HG03060 (cell line): Measurements from ENCODE around the gene ATP1A2.

Source experiments
- ATAC-seq: cut with Tn5 transposase; IDR thresholded peaks from one replicate; pipeline ENCODE4 v1.9.1; 2021; ENCODE audit warnings: low read depth, moderate number of reproducible peaks; ENCODE audit not compliant: unreplicated experiment

Gene ATP1A2

DNA sequence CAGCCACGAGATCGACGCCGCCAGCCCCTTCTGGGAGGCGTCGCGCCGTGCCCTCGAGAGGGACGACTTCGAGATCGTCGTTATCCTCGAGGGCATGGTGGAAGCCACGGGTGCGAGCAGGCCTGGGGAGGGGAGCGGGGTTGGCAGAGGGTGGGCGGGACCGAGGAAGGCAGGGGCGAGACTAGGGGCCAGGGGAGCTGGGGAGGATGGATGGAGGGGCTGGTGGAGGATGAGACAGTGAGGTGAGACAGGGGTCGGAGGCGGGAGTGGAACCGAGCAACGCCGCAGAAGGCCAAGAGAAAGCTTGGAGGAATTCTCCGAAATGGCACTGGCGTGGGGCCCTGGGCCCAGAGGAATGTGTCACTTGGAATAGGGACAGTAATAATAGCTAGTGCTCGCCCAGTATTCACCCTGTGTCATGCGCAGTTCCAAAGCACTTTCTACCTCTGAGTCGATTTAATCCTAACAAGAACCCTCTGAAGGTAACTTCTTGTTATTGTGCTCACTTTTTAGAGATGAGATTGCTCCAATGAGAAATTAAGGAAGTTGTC lies 30.7 kb upstream of the ATP1A2 start:
- no peak for ATAC-seq

DNA sequence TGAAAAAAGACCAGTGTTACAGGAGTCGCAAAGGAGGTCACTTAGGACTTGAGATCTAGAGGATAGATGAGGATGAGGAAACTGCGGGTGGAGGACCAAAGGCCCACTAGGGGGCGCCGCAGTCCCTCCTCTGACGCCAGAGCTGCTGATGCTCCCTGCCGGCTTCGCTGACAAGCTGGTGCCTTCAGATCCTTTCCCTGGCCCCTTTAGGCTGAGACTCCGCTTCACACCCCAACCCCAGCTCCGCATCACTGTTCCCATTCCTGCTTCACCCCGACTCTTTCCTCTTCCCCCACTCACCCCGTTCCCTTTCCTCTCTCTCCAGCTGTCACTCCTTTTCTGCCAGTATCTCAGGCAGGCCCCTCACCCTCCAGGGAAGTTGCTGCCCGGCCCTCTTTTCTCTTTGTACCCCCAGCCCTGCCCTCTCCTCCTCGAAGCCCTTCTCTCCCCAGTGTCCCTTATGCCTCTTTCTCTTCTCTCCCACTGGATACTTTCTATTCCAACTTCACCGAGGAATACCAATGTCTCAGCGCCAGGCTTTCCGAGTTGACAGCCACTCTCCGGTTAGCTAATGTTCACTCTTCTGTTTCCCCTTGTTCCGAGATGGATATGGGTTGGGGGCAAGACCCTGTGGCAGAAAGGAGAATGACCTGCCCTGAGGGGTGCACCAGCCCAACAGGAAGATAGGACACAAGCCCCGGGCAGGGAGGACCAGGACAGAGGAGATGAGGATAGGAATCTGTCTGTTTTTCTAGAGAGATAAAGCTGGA lies 29.7 kb upstream of the ATP1A2 start:
- no peak for ATAC-seq

DNA sequence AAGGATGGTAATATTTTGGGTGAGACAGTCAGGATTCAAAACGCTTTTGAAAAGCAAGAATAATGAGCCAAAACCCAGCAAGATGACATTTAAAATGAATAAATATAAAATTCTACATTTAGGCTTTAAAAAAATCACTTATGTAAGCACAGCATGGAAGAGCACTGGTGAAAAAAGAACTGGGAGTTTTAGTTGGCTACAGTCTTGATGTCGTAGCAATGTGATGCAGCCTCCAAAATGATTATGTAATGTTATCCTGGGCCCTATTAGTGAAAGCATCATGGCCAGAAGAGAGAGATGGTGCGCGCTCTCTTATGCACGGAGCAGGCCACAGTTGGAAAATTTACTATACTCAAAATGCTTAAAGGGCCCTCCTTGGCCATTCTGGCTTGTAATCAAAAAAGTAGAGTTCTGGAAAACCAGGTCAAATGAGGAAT lies 29.1 kb upstream of the ATP1A2 start:
- no peak for ATAC-seq

DNA sequence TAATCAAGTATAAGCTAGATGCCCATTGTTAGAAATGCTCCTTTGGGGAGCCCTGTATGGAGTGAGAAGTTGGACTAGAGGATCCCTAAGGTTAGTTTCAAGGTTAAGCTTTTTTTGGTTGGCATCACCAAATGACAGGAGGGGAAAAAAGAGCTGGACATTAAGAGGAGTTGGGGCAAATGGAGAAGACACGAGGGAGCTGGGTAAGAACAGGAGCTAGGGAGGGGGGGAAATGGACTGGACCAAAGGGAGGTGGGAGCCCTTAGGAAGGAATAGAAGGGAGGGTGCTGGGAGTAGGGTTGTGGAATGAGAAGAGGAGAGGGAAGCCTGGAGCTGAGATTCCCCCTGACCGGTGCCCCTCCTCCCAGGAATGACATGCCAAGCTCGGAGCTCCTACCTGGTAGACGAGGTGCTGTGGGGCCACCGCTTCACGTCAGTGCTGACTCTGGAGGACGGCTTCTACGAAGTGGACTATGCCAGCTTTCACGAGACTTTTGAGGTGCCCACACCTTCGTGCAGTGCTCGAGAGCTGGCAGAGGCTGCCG lies 28.4 kb upstream of the ATP1A2 start:
- no peak for ATAC-seq

DNA sequence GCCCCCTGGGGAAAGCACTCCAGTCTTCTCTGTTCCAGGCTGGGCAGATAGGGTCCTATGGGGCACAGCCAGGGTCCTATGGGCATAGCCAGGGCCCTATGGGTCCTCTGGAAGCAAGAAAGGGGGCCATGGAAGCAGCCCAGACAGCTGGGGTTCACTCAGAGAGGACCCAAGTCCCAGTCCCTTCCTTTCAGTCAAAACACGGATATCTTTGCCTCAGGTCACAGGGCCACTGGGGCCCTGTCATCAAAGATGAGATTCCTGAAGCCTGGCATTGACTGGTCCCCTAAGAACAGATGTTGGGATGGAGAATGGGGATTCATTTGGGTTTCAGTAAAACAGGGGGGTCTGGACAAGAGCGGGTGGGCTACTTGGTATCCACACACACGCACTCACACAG lies 25.7 kb upstream of the ATP1A2 start:
- no peak for ATAC-seq

DNA sequence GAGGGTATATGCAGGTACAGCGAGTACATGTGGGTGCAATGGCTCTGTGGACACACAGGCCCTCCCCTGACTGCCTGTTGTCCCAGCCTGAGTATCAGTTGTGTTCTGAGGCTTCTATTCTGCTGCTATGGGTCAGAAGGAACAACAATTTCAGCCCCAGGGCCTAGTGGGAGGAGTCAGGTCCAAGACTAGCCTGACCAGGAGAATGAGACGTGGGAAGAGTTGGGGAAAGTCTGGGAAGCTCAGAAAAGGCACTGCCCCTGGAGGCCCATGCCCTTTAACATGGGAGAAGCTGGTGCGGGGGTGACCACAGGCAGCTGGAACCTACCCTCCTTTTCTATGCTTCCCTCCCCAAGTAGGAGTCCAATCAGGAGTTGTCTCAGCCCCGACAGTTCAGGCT lies 24.8 kb upstream of the ATP1A2 start:
- no peak for ATAC-seq

DNA sequence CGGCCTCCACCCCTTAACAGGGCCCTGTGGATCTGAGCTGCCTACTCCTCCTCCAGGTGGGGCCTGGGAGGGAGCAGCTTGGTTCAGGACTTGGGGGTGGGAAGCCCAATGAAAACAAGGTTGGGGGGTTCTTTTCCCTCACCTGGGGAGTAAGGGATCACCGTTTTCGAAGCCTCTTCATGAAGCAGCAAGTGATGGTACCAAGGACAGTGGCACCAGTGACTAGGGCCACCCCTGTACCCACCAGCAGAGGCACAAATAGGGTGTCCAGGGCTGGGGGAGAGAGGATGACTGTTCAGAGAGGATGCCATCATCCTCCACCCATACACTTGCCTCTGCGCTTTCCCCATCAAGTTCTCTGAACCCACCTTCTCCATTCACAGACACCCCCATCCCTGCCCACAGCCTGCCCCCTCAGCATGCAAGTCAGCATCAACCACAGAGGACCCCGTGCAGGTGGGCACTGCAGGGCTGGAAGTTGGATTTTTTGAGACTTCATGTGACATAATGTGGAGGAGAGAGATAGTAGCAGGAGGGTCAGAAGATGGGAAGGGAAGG lies 23.8 kb upstream of the ATP1A2 start:
- ATAC-seq = no peak

DNA sequence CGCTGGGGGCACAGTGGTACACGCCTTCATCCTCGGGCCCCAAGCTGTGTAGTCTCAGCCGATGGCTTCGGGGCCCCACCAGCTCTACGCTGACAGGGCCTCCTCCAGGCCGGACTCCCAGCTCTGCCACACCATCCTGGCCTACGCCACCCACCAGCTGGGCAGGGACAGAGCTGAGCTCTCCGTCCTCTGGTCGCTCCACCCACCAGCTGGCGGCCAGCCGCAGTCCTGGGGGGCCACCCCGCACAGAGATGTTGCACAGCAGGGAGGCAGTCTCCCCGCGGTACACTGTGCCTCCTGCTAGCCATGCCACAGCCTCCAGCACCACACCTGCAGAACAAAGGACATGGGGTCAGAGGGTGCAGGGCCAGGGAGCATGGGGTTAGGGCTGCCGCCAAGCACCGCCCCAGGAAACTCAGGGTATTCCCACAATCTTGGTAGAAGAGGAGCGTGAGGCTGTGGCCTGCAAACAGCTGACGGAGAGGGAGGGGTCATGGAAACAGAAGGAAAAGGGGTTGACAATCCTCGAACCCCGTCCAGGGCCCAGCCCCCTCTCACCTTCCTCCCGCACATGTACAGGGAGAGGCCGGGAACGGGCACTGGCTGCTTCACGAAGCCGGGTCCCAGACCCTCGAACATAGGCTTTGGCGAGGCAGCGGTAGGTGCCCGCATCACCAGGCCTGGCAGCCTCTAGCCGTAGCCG lies 23.0 kb upstream of the ATP1A2 start:
- ATAC-seq = no peak

DNA sequence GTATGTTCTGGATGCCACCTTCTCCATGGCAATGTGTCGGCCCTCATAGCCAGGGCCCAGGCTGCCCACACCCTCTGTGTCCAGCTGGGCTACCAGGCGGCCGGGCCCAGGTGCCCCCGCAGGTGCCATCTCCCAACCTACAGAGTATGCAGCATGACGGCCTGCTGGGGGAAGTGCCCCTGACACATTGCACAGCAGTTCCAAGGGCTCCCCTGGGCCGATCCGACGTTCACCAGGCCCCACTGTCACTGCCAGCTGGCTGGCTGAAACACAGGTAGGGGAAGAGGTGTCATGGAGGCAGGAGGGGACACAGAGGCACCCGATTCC lies 22.5 kb upstream of the ATP1A2 start:
- ATAC-seq = no peak

DNA sequence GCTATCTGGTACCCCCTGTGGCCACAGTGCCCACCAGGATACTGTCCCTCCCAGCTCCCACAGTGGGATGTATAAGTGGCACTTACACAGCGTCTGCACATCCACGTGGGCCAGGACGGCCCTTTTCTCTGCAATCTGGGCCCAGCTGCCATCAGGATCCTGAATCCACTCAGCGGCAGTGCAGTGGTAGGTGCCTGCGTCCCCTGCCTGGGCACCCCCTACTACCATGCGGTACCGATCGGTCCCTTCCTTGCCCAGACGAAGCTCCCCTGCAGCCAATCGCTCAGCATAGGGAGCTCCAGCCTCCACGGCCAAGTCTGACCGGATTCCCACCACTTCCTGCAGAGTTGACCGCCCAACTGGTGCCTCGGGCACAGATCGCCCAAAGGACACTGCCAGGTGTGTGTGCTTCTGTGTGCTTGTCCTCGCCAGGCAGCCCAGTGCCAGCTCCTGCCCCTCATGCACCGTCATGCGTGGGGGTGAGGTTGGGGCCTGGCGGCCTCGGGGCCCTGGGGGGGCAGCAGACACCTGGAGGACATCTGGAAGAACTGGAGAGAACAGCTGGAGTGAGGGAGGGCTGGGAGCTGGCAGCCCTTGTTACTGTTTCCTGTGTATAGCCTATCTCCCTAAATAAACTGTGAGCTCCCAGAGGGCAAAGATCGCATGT lies 21.8 kb upstream of the ATP1A2 start:
- no peak for ATAC-seq

DNA sequence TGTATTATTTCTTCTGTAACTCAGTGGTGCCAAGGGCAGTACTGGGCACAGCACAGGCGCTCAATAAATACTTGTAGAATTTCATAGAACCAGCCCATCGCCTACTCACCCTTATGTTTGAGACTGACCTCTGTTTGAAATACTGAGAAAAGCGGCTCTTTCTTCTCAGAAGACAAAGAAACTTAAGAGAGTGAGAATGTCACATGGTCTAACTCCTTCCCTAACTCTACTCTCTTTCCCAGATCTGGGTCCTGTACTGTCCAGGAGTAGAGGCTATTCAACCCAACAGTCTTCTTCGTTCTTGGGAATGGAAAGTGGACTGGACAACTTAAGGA lies 21.3 kb upstream of the ATP1A2 start:
- no peak for ATAC-seq

DNA sequence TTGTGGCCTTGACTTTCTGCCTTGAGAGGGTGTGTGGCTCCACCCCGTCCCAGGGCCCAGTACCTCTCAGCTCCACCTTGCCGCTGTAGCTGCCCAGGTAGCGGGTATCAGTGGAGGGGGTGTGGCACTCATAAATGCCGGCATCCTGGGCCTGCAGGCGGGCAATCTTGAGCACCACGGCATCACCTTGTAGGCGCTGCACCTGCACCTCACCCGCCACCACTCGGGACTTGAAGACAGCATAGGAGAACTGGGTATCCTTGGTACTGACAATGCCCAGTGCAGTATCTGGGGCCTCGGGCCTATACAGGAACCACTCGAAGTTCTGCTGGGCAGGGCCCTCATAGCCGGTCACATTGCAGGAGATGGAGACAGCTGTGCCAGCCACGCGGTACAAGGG lies 20.8 kb upstream of the ATP1A2 start:
- ATAC-seq = no peak

DNA sequence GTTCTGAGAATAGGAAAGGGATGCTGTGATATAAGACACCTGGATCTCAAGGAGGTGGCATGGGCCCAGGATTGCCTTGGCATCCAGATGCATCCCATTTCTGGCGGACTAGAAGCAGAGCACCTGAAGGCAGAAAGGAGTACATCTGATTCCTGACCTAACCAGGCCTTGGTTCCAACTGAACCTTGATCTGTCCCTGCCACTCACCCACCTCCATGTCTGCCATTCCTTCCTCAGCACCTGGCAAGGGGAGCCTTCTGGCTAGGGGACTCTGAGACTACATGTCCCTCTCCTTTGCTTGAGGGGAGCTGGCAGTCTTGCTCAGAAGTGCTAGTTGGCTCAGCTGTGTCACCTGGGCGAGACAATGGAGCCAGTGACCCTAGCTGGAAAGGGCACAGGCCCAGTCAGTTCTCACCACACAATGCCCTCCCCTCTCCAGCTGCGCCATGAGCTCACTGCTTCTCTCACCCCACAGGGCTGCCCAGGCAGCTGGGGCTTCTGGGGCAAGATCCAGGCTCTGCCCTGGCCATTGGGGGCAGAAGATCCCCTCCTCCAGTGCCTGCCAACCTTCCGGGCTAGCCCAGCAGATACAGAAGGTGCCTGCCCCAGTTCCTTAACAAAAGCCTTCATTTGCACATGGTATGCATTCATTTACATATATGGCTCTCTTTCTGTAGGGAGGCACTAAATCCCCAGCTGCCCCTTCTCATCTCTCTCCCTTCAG lies 20.0 kb upstream of the ATP1A2 start:
- ATAC-seq = no peak

DNA sequence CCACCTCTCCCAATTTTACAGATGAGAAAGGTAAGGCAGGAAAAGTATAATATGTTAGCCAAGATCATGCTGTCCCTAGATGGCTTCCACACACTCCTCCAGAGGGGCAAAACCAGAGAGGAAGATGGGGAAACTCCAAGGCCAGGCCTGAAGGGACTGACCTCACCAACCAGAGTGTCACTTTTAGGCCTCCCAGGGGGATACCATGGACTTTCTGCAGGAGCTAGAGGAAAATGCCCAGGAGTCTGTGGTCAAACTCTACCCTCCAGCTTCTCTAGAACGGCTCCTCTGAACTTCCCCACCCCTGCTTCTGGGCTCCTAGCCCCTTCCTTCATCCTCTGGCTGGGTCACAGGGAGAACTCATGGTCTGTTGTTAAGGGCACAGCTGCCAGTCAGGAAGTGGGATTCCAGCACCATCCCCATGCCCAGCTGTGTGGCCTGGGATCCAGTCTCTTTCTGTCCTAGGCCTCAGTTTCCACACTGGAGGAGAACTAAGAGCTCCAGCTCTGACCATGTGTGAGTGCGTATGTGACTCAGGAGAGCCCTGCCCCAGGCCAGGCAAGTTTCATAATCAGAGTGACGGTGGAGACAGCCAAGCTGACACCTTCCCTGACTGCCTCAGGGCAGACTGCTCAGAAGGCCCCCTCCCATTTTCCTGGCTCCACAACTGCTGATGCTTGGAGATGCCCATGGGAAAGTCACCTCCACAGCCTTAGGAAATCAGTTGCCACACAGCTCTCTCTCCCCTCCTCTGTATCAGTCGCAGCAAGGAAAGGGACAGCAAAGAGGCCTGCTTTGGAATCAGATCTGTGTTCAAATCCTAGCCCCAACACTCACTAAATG lies 19.1 kb upstream of the ATP1A2 start:
- ATAC-seq = no peak

DNA sequence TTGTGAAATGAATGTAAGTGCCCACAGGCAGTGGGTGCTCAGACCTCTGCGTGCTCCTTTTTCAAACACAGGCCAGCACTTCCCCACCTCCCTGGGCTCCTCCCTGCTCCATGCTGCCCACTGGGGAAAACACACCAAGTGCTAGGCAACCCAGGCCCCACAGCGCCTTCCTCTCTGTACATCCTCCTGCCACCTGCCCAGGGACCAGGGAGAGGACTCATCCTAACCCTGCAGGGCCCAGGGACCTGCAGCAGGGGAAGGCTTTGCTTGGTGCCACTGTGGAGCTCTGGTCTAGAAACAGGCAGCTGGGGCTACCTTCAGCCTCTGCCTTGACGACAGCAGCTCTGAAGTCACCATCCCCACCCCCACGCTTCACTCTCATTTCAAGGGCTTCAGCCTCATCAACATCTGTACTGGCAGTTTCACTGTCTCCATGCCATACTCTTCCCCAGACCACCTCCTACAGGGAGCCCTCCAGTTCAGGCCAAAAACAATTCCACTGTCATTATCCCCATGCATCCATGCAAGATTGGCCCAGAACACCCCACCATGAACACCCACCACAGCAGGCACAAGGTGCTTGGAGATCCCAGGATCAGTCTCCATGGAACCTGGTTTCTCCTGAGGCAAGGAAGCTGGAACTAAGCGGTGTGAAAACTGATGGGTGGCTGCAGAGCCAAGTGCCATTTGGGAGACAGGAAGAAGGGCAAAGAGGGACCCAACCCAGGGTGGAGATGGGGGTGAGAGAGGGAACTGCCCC lies 18.2 kb upstream of the ATP1A2 start:
- ATAC-seq = no peak

DNA sequence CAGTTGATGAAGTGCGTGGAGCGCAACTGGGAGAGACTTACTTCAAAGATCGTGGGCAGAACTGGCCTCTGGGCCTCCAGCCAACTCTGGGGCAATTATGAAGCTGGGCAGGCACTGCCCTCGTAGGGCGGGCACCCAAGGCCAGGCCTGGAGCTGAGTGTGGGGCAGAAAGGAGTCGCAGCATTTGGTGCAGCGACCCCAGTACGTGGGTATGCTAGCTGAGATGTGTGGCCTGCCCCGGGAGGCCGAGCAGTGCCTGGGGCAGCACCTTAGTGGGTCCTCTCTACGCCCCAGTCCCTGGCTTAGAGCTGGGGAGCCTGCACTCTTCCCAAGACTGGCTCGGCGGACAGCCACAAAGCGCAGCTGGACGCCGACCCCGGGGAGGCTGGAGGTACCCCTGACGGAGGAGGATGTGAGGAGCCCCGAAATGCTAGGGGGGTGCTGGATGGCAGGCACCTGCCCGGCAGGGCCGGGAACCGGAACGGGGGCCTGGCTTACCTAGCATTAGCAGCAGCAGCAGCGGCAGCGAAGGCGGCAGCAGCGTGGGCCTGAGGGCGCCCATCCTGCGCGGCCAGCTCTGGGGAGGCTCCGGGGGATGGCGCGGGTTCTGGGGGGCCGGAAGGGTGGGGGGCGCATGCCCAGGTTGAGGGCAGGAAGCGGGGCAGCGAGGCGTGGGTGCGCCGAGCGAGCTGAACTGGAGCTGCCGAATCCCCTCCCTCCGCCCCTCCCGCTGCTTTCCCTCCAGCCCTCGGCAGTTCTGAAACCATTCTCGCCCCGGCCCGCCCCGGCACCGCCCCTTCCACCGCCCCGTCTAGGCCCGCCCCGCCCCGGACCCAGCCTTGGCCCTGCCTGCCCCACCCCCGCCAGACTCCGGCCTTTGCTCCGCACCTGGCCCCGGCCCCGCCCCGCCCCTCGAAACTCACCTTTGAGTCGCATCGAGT lies 17.4 kb upstream of the ATP1A2 start, which contains the start of gene IGSF8:
Gene IGSF8 (minus strand): TSS at position 709 of the 941 bp plus-strand sequence. CDS start 147 bp downstream, at position 562.
- no peak for ATAC-seq

DNA sequence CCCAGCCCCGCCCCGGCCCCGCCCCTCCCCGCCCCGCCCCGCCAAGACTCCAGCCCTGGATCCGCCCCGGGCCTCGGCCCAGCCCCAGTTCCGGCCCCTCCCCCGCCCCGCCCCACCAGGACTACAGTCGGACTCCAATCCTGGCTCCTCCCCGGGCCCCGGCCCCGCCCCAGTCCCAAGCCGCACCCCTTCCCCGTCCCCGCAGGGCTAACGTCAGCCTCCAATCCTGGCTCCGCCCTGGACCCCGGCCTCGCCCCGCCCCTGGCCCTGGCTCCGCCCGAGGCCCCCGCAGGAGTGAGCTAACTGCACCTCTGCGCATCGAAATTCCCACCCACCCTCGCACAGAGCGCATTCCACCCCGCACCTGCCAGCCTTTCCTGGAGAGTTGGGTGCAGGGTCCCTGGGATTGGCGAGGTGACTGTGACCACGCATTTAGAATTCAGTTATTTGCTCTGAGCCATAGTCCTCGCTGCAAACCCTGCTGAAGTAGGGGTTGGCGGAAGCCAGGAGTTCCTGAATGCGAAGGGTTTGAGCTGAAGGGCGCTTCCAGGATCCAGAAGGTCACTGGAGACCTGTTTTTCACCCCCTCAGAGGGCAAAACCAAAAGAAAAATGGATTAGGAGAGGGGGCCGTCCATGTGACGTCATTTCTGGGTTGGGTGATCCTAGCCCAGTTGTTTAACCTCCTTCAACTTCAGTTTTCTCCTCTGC lies 16.6 kb upstream of the ATP1A2 start:
- ATAC-seq = peak; percentile 70
